Nephron (organoid): Measurements from ENCODE around the gene COL27A1.
"Not testable (repeated sequence)": the region's sequence is repeated elsewhere in the genome, so short reads cannot be mapped to it uniquely, and the experiment has no call there.

Experiments
- H3K27ac Mint-ChIP-seq, 3 experiments: 2 replicates each; pipeline ENCODE4 v1.8.0; 2020; ENCODE audit warnings: mixed read lengths in 3 of 3, mild to moderate bottlenecking in 2 of 3, moderate library complexity in 1 of 3
- H3K27me3 Mint-ChIP-seq: 2 replicates; pipeline ENCODE4 v1.8.0; 2021; ENCODE audit warnings: low read depth, mild to moderate bottlenecking, moderate library complexity, mixed read lengths
- H3K36me3 Mint-ChIP-seq: 2 replicates; pipeline ENCODE4 v1.8.0; 2020; ENCODE audit warnings: low read depth, mixed read lengths
- H3K4me1 Mint-ChIP-seq: 2 replicates; pipeline ENCODE4 v1.8.0; 2020; ENCODE audit warnings: mixed read lengths
- H3K4me3 Mint-ChIP-seq, 3 experiments: 2 replicates each; pipeline ENCODE4 v1.8.0; 2020; ENCODE audit warnings: mild to moderate bottlenecking in 3 of 3, mixed read lengths in 3 of 3, moderate library complexity in 2 of 3
- H3K9me3 Mint-ChIP-seq: 2 replicates; pipeline ENCODE4 v1.8.0; 2020; ENCODE audit warnings: mixed read lengths
- TF ChIP-seq, protein P1 (sequence below), 3 experiments: fragments of 200-600 bp; sonication (generic); IDR thresholded peaks; one replicate each; pipeline ENCODE4 v1.5.0; 2021; ENCODE audit warnings: antibody characterized with exemption in 3 of 3; ENCODE audit not compliant: unreplicated experiment in 3 of 3

The COL27A1 gene

DNA sequence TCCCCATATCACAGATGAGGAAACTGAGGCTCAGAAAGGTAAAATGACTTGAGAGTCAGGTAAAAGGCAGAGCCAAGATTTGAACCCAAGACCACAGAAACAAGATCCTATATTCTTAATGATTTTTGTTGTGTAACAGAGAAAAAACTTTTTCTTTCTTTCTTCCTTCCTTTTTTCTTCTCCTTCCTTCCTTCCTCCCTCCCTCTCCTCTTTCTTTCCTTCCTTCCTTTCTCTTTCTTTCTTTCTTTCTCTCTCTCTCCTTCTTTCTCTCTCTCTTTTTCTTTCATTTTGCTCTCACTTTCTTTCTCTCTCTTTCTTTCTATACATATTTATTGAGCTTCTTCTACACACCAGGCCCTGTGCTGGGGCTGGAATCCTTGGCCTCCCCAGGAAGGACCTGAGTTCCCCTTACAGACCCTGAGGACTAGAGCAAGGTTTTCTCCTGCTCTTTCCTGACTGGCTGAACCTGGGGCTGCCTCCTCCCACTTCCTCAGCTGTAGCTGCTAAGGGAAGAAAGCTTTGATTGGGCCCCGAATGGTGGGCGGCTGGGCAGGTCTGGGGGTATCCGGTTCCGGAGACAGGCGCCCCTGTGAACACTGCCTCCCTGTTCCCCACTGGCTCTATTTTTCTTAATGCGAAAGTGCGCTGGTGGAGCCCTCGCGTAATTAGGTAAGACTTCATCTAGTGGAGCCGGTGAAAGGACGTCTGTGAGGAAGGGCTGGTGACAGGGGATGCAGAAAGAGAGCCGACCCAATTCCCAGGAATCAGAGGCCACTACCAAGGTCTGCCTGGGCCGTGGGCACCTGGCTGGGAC, 28.9 kb upstream of the COL27A1 start:
- Mint-ChIP-seq H3K36me3 (no peaks in the 10 kb centered on the region), H3K4me1 (peaks cover 11% of the 10 kb centered on the region), H3K4me3 (no peak overlapping the region), H3K27me3 (peaks cover 5% of the 10 kb centered on the region), H3K9me3 (peaks cover 6% of the 10 kb centered on the region), H3K27ac (no peak overlapping the region)
- TF ChIP-seq, protein P1, sequence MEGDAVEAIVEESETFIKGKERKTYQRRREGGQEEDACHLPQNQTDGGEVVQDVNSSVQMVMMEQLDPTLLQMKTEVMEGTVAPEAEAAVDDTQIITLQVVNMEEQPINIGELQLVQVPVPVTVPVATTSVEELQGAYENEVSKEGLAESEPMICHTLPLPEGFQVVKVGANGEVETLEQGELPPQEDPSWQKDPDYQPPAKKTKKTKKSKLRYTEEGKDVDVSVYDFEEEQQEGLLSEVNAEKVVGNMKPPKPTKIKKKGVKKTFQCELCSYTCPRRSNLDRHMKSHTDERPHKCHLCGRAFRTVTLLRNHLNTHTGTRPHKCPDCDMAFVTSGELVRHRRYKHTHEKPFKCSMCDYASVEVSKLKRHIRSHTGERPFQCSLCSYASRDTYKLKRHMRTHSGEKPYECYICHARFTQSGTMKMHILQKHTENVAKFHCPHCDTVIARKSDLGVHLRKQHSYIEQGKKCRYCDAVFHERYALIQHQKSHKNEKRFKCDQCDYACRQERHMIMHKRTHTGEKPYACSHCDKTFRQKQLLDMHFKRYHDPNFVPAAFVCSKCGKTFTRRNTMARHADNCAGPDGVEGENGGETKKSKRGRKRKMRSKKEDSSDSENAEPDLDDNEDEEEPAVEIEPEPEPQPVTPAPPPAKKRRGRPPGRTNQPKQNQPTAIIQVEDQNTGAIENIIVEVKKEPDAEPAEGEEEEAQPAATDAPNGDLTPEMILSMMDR (IDR thresholded peaks at IDR 0.05; ENCODE audit: unreplicated experiment in 3 of 3), result no peak

DNA sequence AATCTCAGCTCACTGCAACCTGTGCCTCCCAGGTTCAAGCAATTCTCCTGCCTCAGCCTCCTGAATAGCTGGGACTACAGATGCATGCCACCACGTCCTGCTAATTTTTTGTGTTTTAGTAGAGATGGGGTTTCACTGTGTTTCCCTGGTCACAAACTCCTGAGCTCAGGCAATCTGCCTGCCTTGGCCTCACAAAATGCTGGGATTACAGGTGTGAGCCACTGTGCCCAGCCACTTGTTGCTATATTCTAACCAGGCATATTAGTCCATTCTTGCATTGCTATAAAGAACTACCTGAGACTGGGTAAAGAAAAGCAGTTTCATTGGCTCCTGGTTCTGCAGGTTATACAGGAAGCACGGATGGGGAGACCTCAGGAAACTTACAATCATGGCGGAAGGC, 26.6 kb upstream of the COL27A1 start:
- H3K27me3 Mint-ChIP-seq, result peaks cover 13% of the 10 kb centered on the region
- peaks cover 12% of the 10 kb centered on the region for H3K4me1 Mint-ChIP-seq
- not testable (repeated sequence) for H3K4me3 Mint-ChIP-seq, H3K27ac Mint-ChIP-seq, H3K9me3 Mint-ChIP-seq, H3K36me3 Mint-ChIP-seq

DNA sequence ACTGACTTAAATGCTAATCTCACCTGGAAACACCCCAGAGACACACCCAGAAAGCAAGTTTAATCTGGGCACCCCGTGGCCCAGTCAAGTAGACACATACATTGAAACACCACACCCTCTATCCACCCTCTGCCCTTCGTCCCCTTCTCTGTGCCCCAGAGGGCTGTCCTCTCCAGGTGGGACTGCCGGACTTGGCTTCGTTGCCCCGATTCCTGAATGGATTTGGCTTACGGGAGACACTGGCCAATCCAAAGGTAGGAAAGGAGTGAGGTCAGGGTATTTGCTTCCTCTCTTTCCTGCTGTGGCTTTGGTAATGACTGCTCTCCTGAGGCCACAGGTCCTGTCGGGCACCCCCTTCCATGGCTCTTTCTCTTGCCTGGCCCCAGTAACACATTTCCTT, 25.2 kb upstream of the COL27A1 start:
- Mint-ChIP-seq H3K4me3 (no peak overlapping the region), H3K36me3 (no peaks in the 10 kb centered on the region), H3K9me3 (peaks cover 6% of the 10 kb centered on the region), H3K4me1 (peaks cover 12% of the 10 kb centered on the region), H3K27ac (no peak overlapping the region), H3K27me3 (peaks cover 14% of the 10 kb centered on the region)
- TF ChIP-seq, protein P1 (IDR thresholded peaks at IDR 0.05; ENCODE audit: unreplicated experiment in 3 of 3), result no peak

DNA sequence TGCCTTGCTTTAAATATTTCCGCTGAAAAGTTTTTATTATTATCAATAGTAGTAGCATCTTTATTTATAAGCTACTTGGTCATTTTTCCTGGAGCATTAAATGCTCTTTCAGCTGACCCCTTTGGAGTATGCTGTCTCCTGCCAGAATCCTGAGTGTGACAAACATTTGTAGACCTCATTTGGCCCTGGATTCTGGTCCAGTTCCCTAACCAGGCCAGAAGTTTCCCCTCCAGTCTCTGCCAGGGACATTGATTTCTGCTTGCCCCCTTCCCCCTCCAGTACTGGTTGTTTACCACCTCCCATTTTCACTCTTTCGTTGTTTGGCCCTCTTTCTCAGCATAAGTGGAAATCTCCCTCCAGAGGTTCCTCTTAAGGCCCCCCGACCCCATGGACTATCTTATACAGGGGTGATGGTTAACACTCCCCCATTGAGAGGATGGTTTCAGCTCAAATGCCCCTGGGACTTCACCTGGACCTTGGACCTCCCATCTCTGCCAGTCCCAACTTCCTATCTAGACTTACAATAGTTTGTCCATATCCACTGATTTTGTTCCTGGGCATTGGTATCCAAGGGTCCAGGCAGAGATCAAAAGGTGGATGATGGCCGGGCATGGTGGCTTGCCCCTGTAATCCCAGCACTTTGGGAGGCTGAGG, 24.6 kb upstream of the COL27A1 start:
- Mint-ChIP-seq H3K4me1 (peaks cover 12% of the 10 kb centered on the region), H3K4me3 (no peak overlapping the region), H3K27ac (no peak overlapping the region), H3K27me3 (peaks cover 19% of the 10 kb centered on the region), H3K36me3 (no peaks in the 10 kb centered on the region), H3K9me3 (peaks cover 6% of the 10 kb centered on the region)
- TF ChIP-seq, protein P1 (IDR thresholded peaks at IDR 0.05; ENCODE audit: unreplicated experiment in 3 of 3), result no peak

DNA sequence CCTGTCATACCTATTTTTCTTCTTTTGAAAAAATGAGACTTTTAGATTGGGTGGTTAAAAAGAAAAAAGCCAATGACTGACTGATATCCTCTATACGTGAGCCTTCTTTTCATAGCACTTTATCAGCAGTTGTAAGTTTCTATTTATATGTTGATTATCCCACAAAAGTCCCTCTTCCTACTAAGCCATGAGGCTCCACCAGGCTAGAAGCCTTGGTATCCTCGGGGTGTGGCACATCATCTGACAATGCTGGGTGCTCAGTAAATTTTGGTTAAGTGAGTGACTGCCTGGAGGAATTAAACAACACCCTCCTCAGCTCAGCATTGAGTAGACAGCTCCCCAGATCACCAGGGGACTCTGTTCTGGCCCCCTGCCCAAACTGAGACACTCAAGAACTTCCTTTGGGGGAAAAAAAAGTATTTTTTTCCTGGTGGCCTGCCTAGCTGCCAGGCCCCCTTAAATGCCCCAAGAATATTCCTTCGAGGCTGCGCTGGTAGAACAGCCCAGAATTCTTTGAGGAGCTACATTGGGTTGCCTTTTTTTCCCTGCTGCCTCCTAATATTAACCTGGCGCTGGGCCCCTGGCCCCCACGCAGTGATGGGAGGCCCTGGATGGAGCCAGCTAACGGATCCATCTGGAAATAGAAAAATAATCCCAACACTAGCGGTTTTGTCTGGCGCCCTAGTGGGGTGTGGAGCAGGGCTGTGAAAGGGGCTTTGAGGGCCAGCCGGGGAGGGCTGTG, 23.4 kb upstream of the COL27A1 start:
- TF ChIP-seq, protein P1 (IDR thresholded peaks at IDR 0.05; ENCODE audit: unreplicated experiment in 3 of 3), result no peak
- peaks cover 7% of the 10 kb centered on the region for H3K4me1 Mint-ChIP-seq
- H3K27me3 Mint-ChIP-seq, result peaks cover 23% of the 10 kb centered on the region
- no peak overlapping the region for H3K4me3 Mint-ChIP-seq
- H3K9me3 Mint-ChIP-seq, result peaks cover 6% of the 10 kb centered on the region
- H3K36me3 Mint-ChIP-seq, result no peaks in the 10 kb centered on the region
- no peak overlapping the region for H3K27ac Mint-ChIP-seq

DNA sequence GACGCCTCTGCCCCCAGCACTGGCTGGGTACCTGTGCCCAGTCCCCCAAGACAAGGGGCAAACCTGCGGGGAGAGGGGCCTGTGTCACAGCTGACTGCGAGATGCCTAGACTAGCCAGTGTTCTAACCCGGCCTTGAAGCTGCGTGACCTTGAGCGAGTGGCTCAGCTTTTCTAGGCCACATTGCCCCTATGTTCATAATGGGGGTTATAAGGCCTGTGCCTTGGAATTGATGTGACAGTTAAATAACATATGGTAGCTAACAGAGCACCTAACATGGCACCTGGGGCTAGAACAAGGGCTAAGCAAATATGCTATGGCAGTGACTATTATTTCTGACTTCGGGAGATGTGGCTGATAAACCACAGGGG, 22.8 kb upstream of the COL27A1 start:
- peaks cover 23% of the 10 kb centered on the region for H3K27me3 Mint-ChIP-seq
- H3K9me3 Mint-ChIP-seq, result peaks cover 8% of the 10 kb centered on the region
- peaks cover 7% of the 10 kb centered on the region for H3K4me1 Mint-ChIP-seq
- TF ChIP-seq, protein P1 (IDR thresholded peaks at IDR 0.05; ENCODE audit: unreplicated experiment in 3 of 3), result no peak
- no peaks in the 10 kb centered on the region for H3K36me3 Mint-ChIP-seq
- no peak overlapping the region for H3K27ac Mint-ChIP-seq
- H3K4me3 Mint-ChIP-seq, result no peak overlapping the region
